ENCODE data around the gene WASF1. TPM values are rescaled to one million over a fixed set of nuclear protein-coding genes. Genes with fewer than 3 reads are reported as not detected.

WASF1 gene
- total RNA-seq, 1 experiment from 2014 or later: 28.6 TPM

DNA sequence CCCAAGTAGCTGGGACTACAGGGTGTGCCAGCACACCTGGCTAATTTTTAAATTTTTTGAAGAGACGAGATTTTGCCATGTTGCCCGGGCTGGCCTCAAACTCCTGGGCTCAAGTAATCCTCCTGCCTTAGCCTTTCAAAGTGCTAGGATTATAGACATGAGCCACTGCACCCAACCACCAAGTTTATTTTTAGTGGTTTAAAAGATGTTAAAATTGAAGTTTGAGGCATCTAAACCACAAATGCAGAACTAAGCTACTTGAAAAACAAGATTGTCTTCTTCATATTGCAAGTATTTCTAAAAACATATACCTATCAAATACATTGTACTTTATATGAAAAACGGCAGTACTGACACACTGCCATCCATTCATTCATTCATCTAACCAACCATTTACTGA is 31.6 kb downstream of the WASF1 start:
- Histone ChIP-seq H4K91ac (ENCODE audit: insufficient read length, low read depth, low read length) (no peak overlapping the region), H2AFZ (ENCODE audit: low read length) (no peak overlapping the region), H3K4me2 (ENCODE audit: insufficient read depth, insufficient read length, low read length) (no peak overlapping the region), H3K4me1 (ENCODE audit: insufficient read depth, low read length) (no peaks in the 10 kb centered on the region), H3K9me3 (ENCODE audit: control insufficient read depth, low read depth, low read length) (no peaks in the 10 kb centered on the region), H2BK120ac (ENCODE audit: low read depth, low read length, poor library complexity, severe bottlenecking) (no peak overlapping the region), H4K8ac (replicated peaks; ENCODE audit: insufficient read length, low read depth, low read length) (no peak overlapping the region), H4K20me1 (ENCODE audit: control insufficient read depth, insufficient read depth, insufficient read length) (no peaks in the 10 kb centered on the region), H3K9ac (ENCODE audit: extremely low read depth, insufficient read length, low read length) (no peak overlapping the region), H3K23me2 (ENCODE audit: insufficient read length, low read depth, low read length, poor library complexity, severe bottlenecking) (no peaks in the 10 kb centered on the region), H3K27me3 (ENCODE audit: insufficient read depth, low read length) (no peaks in the 10 kb centered on the region), H2BK15ac (ENCODE audit: low read depth, low read length) (no peak overlapping the region), H2BK20ac (ENCODE audit: low read depth, low read length, poor library complexity, severe bottlenecking) (no peak overlapping the region), H3K23ac (ENCODE audit: insufficient read length, low read depth, low read length) (no peak overlapping the region), H3K27ac (ENCODE audit: insufficient read length, low read depth, low read length) (no peak overlapping the region), H2BK12ac (ENCODE audit: insufficient read length, low read depth, low read length) (no peak overlapping the region), H4K5ac (ENCODE audit: insufficient read length, low read depth, low read length) (no peak overlapping the region), H3T11ph (ENCODE audit: low read length) (no peak overlapping the region), H3K18ac (ENCODE audit: insufficient read length, low read depth, low read length) (no peak overlapping the region), H3K79me2 (ENCODE audit: insufficient read depth, low read length) (no peaks in the 10 kb centered on the region), H3K56ac (ENCODE audit: insufficient read length, low read depth, low read length) (no peak overlapping the region), H3K79me1 (ENCODE audit: insufficient read depth, low read depth, low read length, poor library complexity, severe bottlenecking) (no peaks in the 10 kb centered on the region), H3K14ac (ENCODE audit: insufficient read depth, low read length) (no peak overlapping the region), H2BK5ac (ENCODE audit: insufficient read length, low read length) (no peak overlapping the region), H3K4ac (ENCODE audit: low read depth, low read length) (no peak overlapping the region), H2AK5ac (ENCODE audit: insufficient read length, low read length) (no peak overlapping the region)
- no peak overlapping the region for H3K4me3 Mint-ChIP-seq
- no peaks in the 10 kb centered on the region for H3K27me3 Mint-ChIP-seq (ENCODE audit: low read depth)
- no CpG with 5 or more reads among the region's 3 CpGs for WGBS (ENCODE audit: extremely low coverage, insufficient read length, low lambda C conversion rate)
- H3K9me3 Mint-ChIP-seq: peaks cover 0 to 4% of the 10 kb centered on the region in 2 experiments; a peak in 2 of 5 replicates
- TF ChIP-seq, protein P1, sequence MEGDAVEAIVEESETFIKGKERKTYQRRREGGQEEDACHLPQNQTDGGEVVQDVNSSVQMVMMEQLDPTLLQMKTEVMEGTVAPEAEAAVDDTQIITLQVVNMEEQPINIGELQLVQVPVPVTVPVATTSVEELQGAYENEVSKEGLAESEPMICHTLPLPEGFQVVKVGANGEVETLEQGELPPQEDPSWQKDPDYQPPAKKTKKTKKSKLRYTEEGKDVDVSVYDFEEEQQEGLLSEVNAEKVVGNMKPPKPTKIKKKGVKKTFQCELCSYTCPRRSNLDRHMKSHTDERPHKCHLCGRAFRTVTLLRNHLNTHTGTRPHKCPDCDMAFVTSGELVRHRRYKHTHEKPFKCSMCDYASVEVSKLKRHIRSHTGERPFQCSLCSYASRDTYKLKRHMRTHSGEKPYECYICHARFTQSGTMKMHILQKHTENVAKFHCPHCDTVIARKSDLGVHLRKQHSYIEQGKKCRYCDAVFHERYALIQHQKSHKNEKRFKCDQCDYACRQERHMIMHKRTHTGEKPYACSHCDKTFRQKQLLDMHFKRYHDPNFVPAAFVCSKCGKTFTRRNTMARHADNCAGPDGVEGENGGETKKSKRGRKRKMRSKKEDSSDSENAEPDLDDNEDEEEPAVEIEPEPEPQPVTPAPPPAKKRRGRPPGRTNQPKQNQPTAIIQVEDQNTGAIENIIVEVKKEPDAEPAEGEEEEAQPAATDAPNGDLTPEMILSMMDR (conservative IDR thresholded peaks at IDR 0.05): no peak
- DNase-seq: no peak
- H3K4me1 Mint-ChIP-seq: no peaks in the 10 kb centered on the region
- H3K36me3 Mint-ChIP-seq (ENCODE audit: insufficient read depth in 1 of 3, low read depth in 3 of 3): peaks cover 5 to 12% (median 12%) of the 10 kb centered on the region in 3 experiments; a peak in 6 of 7 replicates
- H3K27ac Mint-ChIP-seq: no peak overlapping the region

All from H9 (cell line).